Endometrium (tissue), 2 donors: ENCODE measurements around the gene SND1.
"Not testable (repeated sequence)": the region's sequence is repeated elsewhere in the genome, so short reads cannot be mapped to it uniquely, and the experiment has no call there.

Experiments used
- FAIRE-seq: peaks from 2 replicates; lab custom pipeline; 2012; peaks lifted over from hg19 to GRCh38; lab: Jason Lieb, UNC
- donor health status: control.
- donor health status: control.

SND1 gene

DNA sequence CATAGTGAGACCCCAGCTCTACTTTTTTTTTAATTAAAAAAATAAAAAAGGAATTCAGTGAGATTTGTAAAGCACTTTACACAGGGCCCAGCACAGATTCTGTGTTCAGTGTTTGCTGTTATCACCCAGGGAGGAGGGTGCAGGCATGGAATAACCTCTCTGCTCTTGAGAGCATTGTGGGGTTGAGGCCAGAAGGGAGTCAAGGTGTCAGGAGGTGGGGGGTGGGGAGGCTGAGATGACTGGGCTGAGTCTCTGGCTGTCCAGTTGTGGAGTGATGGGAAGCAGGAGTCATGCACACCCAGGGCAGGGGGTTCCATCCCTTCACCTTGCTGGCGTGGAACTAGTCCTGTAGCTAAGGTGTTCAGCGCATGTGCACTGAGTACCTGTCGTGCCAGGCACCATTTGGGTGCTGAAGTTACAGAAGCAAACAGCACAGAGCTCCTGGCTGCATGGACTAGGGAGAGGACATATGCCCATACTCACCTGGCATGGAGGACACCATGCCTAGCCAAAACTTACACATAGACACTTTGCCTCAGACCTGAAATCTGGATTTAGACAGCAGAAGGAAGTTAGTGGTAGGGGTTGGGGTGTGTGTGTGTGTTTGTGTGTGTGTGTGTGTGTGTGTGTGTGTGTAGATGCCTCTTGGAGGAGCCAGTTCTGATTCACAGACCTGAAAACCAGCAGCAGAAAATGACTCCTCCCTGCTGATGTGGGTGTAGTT is 448.4 kb downstream of the SND1 start:
- no peak for FAIRE-seq

DNA sequence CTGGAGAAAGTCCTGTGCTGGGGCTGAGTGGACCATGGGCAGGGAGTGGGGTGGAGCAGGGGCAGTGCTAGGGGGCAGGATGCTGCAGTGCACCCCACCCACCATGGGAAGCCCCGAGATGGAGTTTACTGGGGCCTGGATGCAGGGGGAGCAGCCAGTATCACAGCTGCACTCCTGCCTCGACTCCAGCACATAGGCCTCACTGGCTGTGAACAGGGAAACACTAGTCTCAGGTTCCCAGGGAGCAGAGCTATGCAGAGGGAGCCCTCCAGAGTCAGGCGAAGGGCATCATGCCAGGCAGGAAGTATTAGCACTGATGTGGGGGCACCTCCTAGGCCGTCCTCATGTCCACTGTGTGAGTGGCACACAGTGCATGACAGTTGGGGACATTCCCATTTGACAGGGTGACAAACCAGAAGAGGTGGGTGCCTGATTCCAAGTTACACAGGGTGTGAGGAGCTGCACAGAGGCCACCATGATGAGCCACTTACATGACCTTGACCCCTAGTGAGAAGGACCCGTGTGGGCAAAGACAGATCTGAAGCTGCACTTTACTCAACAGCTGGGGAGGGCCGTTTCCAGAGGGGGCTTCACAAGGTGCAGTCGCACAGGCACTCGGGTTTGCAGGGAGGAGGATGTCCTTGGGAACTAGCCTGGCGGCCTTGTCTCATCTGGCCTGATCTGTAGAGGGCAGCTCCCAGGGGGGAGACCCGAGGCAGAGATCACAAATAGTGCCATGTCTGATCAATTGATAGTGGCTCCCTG is 449.1 kb downstream of the SND1 start:
- FAIRE-seq, result no peak

DNA sequence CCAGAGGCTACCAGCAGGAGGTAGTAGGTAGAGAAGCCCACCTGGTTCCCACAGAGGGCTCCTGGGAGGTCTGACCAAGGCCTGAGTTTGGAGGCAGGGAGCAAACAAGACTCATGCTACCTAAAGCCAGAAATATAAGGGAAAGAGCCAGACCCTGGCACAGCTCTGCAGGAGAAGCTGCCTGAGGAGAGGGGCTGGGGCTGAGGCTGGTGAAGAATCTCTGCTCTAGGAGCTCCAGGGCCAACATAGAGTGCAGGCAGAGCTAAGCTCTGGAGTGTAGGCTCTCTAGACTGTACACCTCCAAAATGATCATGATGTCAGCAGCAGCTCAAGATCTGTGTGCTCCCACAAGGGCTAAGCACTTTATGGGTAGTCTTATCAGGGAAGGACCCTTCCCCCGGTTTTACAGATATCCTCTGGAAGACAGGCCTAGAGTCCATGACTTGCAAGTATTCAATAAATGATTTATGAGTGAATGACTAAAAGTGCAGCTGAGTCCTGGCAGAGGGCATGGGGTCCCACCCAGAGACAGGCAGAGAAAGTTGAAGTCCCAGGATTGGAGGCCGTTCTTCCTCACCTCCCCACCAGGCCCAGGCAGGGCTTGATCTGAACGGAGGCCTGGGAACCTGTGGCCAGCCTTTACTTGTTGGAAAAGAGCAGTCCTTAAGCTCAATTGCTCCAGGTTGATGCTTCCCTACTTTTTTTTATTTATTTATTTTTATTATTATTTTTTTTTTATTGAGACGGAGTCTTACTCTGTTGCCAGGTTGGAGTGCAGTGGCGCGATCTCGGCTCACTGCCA is 450.7 kb downstream of the SND1 start:
- no peak for FAIRE-seq

DNA sequence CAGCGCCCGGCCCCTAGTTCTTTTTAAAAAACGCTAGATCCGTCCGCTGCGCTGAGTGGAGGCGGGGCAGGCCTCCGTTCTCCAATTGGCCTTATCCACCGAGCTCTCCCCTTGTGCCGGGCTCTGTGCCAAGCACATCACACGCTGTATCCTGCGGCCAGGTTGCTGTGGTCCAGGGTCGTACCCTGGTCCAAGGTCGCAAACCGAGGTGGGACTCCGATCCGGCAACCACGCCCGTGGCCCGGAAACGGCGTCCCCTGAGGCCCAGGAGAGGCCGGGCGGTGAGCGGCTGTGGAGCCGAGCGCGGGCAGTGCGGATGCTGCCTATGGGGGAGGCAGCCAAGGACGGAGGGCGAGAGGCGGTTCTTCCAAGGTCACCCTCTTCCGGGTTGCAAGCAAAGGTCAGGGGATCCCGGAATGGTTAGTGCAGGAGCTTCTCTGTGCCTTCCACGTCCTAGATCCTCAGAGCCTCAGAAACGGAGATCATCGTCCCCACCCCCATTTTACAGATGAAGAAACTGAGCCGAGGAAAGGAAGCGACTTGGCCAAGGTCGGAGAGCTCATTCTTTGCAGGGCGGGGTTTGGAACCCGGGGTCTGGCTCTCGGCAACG is 451.6 kb downstream of the SND1 start:
- FAIRE-seq, result no peak

DNA sequence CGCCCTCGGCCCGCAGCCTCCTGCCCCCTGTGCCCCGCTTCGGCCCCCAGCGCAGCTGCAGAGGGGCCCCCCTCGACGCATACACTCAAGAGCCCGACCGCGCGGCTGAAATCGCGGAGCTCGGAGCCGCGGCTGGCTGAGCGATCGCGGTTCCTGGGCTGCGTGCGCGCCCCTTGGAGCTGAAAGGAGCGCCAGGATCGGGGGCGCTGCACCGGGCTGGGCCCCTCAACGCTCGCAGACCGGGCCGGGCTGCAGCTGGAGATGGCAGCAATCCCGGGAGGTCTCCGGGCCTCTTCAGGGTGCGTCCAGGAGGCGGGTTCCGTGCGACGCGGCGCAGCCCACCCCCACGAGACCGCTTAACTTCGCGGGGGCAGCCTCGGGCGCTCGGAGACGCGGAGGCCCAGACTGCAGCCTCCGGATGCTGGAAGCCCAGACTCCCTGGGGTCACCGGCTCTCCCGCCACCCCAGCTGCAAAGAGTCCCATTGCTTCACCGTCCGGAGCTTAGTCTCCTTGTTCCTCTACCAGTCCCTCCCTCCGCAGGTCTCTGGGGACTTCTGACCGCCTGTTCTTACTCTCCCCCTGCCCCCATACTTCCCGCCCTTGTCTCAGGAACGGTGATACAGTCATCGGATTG is 452.2 kb downstream of the SND1 start:
- no peak for FAIRE-seq

DNA sequence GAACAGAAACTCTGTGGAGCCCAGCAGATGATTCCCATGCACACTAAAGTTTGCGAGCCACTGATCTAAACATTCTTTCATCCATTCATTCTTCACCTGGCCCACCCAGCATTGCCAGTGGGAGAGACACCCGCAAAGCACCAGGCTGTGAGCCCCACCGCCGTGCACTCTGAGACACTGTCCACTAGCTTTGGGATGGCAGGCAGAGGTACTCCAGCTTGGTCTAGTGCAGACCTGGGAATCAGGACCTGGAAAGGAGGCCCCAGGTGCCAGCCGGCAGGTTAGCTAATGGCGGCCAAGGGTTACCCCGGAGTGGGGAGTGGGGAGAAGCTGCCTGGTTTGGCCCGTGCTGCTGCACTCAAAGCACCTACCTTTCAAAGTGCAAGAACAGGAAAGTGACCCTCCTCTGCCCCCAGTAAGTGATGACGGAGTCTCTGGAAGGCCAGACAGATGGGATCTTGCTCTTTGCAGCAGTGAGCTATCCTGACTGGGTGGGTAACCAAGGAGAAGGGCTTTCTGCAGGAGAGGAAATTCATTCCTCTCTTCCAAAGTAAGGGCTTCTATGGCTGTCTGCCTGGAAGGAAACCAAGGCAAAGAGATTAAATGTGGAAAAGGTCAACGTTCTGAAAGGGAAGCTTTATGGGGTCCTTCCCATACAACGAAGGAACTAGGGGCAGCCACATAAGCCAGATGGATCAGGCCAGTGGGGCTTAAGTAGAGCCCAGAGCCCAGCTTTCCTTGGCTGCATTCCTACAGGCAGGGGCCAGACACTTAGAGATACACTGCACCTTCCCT is 453.4 kb downstream of the SND1 start:
- FAIRE-seq, result no peak

DNA sequence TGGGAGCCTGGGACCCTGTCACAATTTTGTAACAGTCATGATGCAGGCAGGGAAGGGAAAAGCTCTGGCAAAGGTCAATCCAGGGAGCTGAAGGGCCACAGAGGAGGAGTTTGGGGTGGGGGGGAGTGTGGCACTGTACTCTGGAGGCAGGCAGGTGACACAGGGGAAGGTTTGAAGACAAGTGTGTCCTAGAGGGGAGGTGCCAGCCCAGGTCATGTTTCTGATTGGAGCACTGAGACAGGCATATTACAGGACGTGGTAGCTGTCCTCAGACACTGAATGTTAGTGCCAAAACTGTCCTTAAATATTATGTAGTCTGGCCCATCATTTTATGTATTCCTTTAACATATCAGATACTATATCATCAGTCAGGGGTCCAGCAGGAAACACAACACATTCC is 454.8 kb downstream of the SND1 start:
- no peak for FAIRE-seq

DNA sequence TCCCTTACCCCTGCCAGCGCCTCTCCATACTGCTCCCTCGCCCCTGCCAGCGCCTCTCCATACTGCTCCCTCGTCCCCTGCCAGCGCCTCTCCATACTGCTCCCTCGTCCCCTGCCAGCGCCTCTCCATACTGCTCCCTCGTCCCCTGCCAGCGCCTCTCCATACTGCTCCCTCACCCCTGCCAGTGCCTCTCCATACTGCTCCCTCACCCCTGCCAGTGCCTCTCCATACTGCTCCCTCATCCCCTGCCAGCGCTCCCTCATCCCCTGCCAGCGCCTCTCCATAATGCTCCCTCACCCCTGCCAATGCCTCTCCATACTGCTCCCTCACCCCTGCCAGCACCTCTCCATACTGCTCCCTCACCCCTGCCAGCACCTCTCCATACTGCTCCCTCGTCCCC is 455.5 kb downstream of the SND1 start:
- FAIRE-seq, result not testable (repeated sequence)

DNA sequence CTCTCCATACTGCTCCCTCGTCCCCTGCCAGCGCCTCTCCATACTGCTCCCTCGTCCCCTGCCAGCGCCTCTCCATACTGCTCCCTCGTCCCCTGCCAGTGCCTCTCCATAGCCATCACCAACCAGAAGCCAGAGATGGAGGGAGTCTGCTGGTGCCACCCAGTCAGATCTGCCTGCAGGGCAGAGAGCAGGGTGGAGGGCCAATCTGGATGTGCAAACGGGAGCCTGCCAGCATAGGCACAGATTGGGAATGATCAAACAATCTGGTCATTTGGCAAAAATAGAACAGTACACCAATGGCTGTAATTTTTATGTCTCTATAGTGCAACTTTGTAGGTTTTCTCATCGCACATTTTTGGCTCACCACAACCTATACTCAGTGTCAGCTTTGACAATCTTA is 456.1 kb downstream of the SND1 start:
- no peak for FAIRE-seq

DNA sequence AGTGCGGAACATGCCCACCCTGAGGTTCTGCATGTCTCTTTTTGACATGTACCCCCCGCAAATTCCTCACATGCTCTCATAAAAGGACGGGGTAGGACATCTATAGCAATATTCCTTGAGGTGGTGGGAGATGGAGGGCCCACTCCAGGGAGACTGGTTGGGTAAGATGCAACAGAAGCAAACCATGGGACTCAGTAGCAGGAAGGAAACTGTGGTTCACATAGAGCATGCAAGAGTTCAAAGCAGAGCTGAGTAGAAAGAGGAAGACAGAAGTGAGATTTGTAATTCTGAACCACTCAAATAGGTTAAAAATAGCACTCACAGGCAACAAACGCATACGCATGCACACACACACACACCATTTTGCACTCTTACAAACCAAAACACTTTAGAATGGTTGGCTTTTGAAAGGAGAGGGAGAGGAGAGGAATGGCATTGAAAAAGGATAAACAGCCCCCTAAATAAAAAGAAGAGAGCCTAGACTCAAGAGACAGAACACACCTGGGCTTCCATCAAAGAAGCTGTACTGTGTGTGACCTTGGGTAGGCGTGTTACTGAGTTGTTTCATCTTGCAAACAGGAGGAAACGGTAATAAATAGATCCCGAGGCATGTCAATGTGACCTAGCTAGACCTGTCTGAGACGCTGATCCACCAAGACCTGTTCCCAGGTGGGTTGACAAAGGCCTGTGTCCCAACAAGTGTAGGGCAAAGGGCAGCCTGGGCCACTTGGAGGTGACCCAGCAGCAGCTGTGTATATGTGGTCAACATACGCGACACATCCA is 456.8 kb downstream of the SND1 start:
- FAIRE-seq, result no peak

DNA sequence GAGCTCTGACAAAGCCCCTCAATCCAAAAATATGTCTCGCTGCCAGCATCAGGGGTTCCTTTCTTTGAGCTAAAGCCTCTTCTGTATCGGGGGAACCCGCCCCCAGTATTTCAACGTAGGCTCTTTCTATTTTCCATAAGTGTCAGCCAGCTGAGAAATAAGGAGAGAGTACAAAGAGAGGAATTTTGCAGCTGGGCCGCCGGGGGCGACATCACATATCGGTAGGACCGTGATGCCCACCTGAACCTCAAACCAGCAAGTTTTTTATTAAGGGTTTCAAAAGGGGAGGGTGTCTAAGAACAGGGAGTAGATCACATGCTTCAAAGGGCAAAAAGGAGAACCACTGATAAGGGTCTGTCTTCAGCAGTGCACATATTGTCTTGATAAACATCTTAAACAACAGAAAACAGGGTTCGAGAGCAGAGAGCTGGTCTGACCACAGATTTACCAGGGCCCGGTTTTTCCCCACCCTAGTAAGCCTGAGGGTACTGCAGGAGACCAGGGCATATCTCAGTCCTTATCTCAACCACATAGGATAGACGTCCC is 457.5 kb downstream of the SND1 start:
- FAIRE-seq, result not testable (repeated sequence)

DNA sequence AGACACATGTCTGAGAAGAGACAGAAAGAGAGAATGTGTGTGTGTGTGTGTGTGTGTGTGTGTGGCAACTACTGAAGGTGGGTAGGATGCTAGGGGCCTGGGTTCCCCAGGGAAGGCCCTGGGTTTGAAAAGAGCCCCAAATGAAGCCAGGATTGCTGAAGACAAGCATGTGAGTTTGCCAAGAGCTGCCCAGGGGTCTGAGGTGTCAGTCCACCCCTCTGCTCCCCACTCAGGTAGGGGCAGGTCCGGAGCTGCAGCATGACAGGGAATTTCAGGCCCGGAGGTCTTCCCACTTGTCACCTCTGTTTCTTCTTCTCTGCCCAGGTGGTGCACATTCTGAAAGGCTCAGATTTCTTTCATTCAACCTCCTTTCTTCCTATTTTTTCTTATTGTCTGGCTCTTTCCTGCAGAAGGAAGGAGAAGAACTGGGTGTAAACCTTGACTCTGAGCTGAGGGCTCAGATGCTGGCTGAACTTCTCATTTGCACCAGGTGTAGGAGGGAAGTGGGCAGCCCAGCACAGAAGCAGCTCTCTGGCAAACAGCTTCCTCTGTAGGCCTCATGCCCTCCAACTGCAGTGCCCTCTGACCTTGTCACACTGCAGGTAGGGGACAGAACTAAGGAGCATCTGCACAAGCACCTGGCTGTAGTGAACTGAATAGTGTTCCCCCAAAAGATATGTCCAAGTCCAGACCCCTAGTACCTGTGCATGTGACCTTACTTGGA is 458.8 kb downstream of the SND1 start:
- no peak for FAIRE-seq

DNA sequence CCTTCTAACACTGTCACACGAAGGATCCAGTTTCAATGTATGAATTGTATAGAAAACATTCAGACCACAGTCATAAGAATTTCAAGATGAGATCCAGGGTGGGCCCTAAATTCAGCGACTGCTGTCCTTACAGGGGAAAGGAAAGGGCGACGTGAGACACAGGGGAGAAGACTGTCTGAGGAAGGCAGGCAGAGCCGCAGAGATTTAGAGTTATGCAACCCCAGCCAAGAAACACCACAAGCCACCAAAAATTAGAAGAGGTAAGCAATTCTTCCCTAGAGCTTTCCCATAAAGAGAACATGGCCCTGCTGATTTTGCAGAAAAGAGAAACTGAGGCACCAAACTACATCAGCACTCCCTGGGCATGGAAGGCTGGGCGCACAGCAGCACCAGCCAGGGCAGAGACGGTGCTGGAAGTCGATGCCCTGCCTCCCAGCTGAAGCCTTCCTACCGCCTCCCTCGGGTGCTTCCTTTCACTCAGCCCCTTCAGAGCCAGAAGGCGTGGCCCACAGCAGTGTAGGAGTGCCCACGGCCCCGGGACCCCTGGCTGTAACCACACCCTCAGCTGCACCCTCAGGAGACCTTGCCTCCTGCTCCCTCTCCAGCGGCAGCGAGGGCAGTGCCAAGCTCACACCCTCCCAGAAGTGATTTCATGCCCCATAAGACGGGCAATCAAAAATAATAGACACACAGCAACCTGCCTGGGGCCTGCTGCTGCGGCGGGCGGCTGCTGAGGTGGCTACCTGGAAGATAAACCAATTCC is 460.2 kb downstream of the SND1 start:
- FAIRE-seq, result no peak

DNA sequence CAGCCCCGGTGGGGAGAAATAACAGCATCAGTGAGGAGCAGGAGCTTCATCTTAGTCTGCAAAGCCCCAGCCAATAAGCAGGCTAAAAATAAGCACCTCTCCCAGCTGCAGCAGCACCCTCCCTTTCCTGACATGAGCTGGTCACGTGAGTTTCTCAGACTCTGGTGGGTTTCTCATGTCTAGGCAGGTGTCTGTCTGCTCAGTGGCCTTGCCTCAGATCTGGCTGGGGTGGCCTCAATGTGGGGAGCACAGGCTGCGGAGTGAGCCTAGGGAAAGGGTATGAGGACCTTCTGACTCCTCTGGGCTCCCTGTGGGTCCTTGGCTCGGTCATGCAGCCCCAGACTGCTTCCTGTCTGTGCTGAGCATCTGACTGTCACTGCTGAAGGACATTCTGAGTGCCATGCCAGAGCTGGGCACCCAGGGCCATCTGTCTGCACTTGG is 460.8 kb downstream of the SND1 start:
- no peak for FAIRE-seq

DNA sequence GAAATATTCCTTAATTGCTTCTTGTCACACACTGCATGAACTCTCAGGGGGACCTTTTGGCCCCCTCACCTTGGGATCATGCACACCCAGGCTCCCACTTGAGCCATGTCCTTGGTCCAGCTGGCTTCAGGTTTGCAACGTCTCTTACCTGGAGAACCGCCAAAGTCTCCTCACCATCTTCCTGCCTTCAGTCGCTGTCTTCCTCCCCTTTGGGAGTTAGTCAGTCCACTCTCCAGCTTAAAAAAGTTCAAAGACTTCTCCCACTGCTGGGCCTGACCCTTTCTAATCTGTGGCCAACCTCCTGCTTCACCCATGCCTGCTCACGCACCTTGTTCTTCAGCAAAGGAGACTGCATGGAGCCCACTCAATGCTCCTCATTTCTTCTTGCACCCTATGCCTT is 461.8 kb downstream of the SND1 start:
- no peak for FAIRE-seq

DNA sequence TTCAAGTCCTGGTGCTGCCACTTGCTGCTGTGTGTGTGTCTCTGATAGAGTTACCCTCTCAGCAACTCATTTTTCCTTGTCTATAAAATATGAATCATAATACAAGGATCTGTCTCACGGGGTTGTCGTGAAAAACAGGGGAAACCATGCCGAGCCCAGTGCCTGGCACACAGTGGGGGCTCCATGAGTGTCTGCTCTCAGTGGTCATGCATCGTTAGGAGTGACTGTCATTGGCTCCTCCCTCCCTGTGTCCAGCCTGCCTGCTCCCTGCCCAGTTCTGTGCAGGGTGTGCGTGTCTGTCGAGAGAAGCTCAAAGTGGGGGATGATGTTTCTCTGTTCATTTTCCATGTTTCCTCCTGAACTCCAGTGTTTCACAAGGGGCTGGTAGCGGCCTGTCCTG is 462.8 kb downstream of the SND1 start:
- FAIRE-seq, result no peak

DNA sequence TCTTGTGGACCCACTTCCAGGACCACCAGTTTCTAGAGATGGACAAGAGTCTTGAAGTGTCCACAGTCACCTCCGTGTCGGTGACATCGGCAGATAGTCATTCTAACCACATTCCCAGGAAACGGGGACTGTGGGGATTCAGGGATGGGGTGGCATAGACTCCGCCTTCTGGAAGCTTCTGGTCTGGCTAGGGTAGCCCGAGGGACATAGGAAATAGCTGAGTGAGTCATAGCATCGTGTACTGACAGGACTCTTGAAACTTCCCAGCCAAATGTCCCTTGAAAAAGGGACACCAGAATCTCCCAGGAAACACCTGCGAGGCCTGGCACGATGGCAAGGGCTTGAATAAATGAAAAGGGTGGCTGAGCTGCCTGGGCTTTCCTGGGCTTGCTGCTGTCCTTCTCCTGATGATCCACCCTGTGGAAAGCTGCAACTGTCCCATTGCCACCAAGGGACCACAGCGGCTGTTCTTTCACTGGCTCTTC is 463.4 kb downstream of the SND1 start:
- FAIRE-seq, result no peak
